ENCODE measurements around the gene TMUB1.

Gene TMUB1

GRCh38 chr7:151095123-151095797, 12.0 kb upstream of the TMUB1 start:
- no peak overlapping the region for H3K4me3 ChIP-seq (ENCODE audit: low read length)
- H2AFZ ChIP-seq (ENCODE audit: low read depth, low read length): no peak overlapping the region
- no peaks in the 10 kb centered on the region for H3K9me3 ChIP-seq (ENCODE audit: insufficient read depth, low read length)
- TF ChIP-seq CTCF (IDR thresholded peaks at IDR 0.05; ENCODE audit: low read depth, low read length) (no peak), EZH2phosphoT487 (IDR thresholded peaks at IDR 0.05; ENCODE audit: low read depth) (no peak)
- H3K4me1 ChIP-seq (ENCODE audit: low read length): no peaks in the 10 kb centered on the region
- H3K9ac ChIP-seq (ENCODE audit: low read length): no peak overlapping the region
- peaks cover 5% of the 10 kb centered on the region for H3K36me3 ChIP-seq (replicated peaks; ENCODE audit: low read depth, low read length)
- no peak overlapping the region for H3K4me2 ChIP-seq (ENCODE audit: low read length)
- no peak overlapping the region for H3K27ac ChIP-seq (ENCODE audit: low read length)
- no peaks in the 10 kb centered on the region for H3K27me3 ChIP-seq (ENCODE audit: low read depth, low read length)
- H4K20me1 ChIP-seq (ENCODE audit: insufficient read depth, low read length): peaks cover 56% of the 10 kb centered on the region
- H3K79me2 ChIP-seq (ENCODE audit: low read length): peaks cover 85% of the 10 kb centered on the region

- Histone ChIP-seq H3K4me1 (ENCODE audit: low read length) (no peaks in the 10 kb centered on the region), H3K36me3 (replicated peaks; ENCODE audit: low read depth, low read length) (peaks cover 5% of the 10 kb centered on the region), H3K4me2 (ENCODE audit: low read length) (no peak overlapping the region), H3K27ac (ENCODE audit: low read length) (no peak overlapping the region), H3K79me2 (ENCODE audit: low read length) (peaks cover 85% of the 10 kb centered on the region), H3K9me3 (ENCODE audit: insufficient read depth, low read length) (no peaks in the 10 kb centered on the region), H3K4me3 (ENCODE audit: low read length) (no peak overlapping the region), H3K9ac (ENCODE audit: low read length) (no peak overlapping the region), H3K27me3 (ENCODE audit: low read depth, low read length) (no peaks in the 10 kb centered on the region), H2AFZ (ENCODE audit: low read depth, low read length) (no peak overlapping the region), H4K20me1 (ENCODE audit: insufficient read depth, low read length) (peaks cover 51% of the 10 kb centered on the region)
- TF ChIP-seq EZH2phosphoT487 (IDR thresholded peaks at IDR 0.05; ENCODE audit: low read depth): no peak
- TF ChIP-seq CTCF (IDR thresholded peaks at IDR 0.05; ENCODE audit: low read depth, low read length): no peak
Measured at GRCh38 chr7:151094675-151095074, 11.4 kb upstream of the TMUB1 start.

GRCh38 chr7:151093748-151094147, 10.5 kb upstream of the TMUB1 start:
- Histone ChIP-seq H3K79me2 (ENCODE audit: low read length) (peaks cover 89% of the 10 kb centered on the region), H3K36me3 (replicated peaks; ENCODE audit: low read depth, low read length) (peaks cover 11% of the 10 kb centered on the region), H3K4me3 (ENCODE audit: low read length) (no peak overlapping the region), H2AFZ (ENCODE audit: low read depth, low read length) (no peak overlapping the region), H3K9me3 (ENCODE audit: insufficient read depth, low read length) (no peaks in the 10 kb centered on the region), H3K27ac (ENCODE audit: low read length) (no peak overlapping the region), H3K9ac (ENCODE audit: low read length) (no peak overlapping the region), H3K27me3 (ENCODE audit: low read depth, low read length) (no peaks in the 10 kb centered on the region), H4K20me1 (ENCODE audit: insufficient read depth, low read length) (peaks cover 55% of the 10 kb centered on the region), H3K4me1 (ENCODE audit: low read length) (no peaks in the 10 kb centered on the region), H3K4me2 (ENCODE audit: low read length) (no peak overlapping the region)
- TF ChIP-seq CTCF (IDR thresholded peaks at IDR 0.05; ENCODE audit: low read depth, low read length) (no peak), EZH2phosphoT487 (IDR thresholded peaks at IDR 0.05; ENCODE audit: low read depth) (no peak)

- peaks cover 96% of the 10 kb centered on the region for H3K79me2 ChIP-seq (ENCODE audit: low read length)
- H3K4me1 ChIP-seq (ENCODE audit: low read length): peaks cover 8% of the 10 kb centered on the region
- peaks cover 57% of the 10 kb centered on the region for H4K20me1 ChIP-seq (ENCODE audit: insufficient read depth, low read length)
Measured at GRCh38 chr7:151091988-151092387, 8.7 kb upstream of the TMUB1 start.

More at GRCh38 chr7:151091988-151092387, 8.7 kb upstream of the TMUB1 start:
- H3K9ac ChIP-seq (ENCODE audit: low read length): no peak overlapping the region
- H3K36me3 ChIP-seq (replicated peaks; ENCODE audit: low read depth, low read length): peaks cover 11% of the 10 kb centered on the region
- H3K9me3 ChIP-seq (ENCODE audit: insufficient read depth, low read length): no peaks in the 10 kb centered on the region
- H2AFZ ChIP-seq (ENCODE audit: low read depth, low read length): no peak overlapping the region
- H3K4me3 ChIP-seq (ENCODE audit: low read length): no peak overlapping the region
- no peak overlapping the region for H3K4me2 ChIP-seq (ENCODE audit: low read length)
- no peaks in the 10 kb centered on the region for H3K27me3 ChIP-seq (ENCODE audit: low read depth, low read length)
- no peak overlapping the region for H3K27ac ChIP-seq (ENCODE audit: low read length)
- no peak for TF ChIP-seq EZH2phosphoT487 (IDR thresholded peaks at IDR 0.05; ENCODE audit: low read depth)
- no peak for TF ChIP-seq CTCF (IDR thresholded peaks at IDR 0.05; ENCODE audit: low read depth, low read length)

Data from OCI-LY3 (cell line).